HEK293T (cell line): Measurements from ENCODE around the gene AP3S2.

Experiments used
- ARNT ChIP-seq: fragments of 450-650 bp; IDR thresholded peaks from 2 replicates; pipeline ENCODE4 v1.6.1; 2017; ENCODE audit warnings: mild to moderate bottlenecking
- BHLHE40 ChIP-seq: fragments of 450-650 bp; IDR thresholded peaks from 2 replicates; pipeline ENCODE4 v1.6.1; 2016; ENCODE audit warnings: mild to moderate bottlenecking, moderate library complexity, borderline replicate concordance
- CTBP1 ChIP-seq: fragments of 450-650 bp; IDR thresholded peaks from 2 replicates; pipeline ENCODE4 v1.6.1; 2016; ENCODE audit warnings: borderline replicate concordance
- ELF4 ChIP-seq: fragments of 450-650 bp; IDR thresholded peaks from 2 replicates; pipeline ENCODE4 v1.6.1; 2017; ENCODE audit warnings: antibody characterized with exemption
- FOXA1 ChIP-seq: fragments of 450-650 bp; IDR thresholded peaks from 2 replicates; pipeline ENCODE4 v1.6.1; 2016; ENCODE audit warnings: mild to moderate bottlenecking
- FOXK2 ChIP-seq: fragments of 450-650 bp; IDR thresholded peaks from 2 replicates; pipeline ENCODE4 v1.6.1; 2016; ENCODE audit warnings: mild to moderate bottlenecking
- FOXM1 ChIP-seq: fragments of 450-650 bp; IDR thresholded peaks from 2 replicates; pipeline ENCODE4 v1.6.1; 2017; ENCODE audit warnings: mild to moderate bottlenecking, borderline replicate concordance
- HDGF ChIP-seq: fragments of 450-650 bp; IDR thresholded peaks from 2 replicates; pipeline ENCODE4 v1.6.1; 2017; ENCODE audit warnings: antibody characterized with exemption, borderline replicate concordance
- NFRKB ChIP-seq: fragments of 450-650 bp; IDR thresholded peaks from 2 replicates; pipeline ENCODE4 v1.6.1; 2016; ENCODE audit warnings: mild to moderate bottlenecking, moderate library complexity
- SP1 ChIP-seq: fragments of 450-650 bp; IDR thresholded peaks from 2 replicates; pipeline ENCODE4 v1.6.1; 2017
- SUZ12 ChIP-seq: fragments of 450-650 bp; IDR thresholded peaks from 2 replicates; pipeline ENCODE4 v1.6.1; 2016; ENCODE audit warnings: mild to moderate bottlenecking
- TARDBP ChIP-seq: fragments of 450-650 bp; IDR thresholded peaks from 2 replicates; pipeline ENCODE4 v1.6.1; 2016
- ZNF384 ChIP-seq: fragments of 450-650 bp; IDR thresholded peaks from 2 replicates; pipeline ENCODE4 v1.6.1; 2016

- TF ChIP-seq TARDBP (no peak), FOXA1 (no peak), SP1 (no peak), ARNT (no peak), CTBP1 (no peak), FOXM1 (no peak), FOXK2 (no peak), ZNF384 (no peak), SUZ12 (no peak), ELF4 (no peak), NFRKB (no peak), BHLHE40 (no peak), HDGF (no peak)
Observed at GRCh38 chr15:89790206-89790605, 103.6 kb downstream of the AP3S2 start.
